HFFc6 (cell line): ENCODE data around the gene BIRC5. TPM values are rescaled to one million over a fixed set of nuclear protein-coding genes. Genes with fewer than 3 reads are reported as not detected.

Experiments used
- DNase-seq: peaks from one replicate; pipeline ENCODE4 v3.0.0-alpha.2; 2018
- H3K27ac Mint-ChIP-seq: 2 replicates; pipeline ENCODE4 v1.8.0; 2020; ENCODE audit warnings: mild to moderate bottlenecking, mixed read lengths
- H3K27me3 Mint-ChIP-seq: 2 replicates; pipeline ENCODE4 v1.8.0; 2021; ENCODE audit warnings: mild to moderate bottlenecking, moderate library complexity, mixed read lengths; ENCODE audit not compliant: insufficient read depth
- H3K36me3 Mint-ChIP-seq: 2 replicates; pipeline ENCODE4 v1.8.0; 2021; ENCODE audit warnings: low read depth, mixed read lengths
- H3K4me1 Mint-ChIP-seq: 2 replicates; pipeline ENCODE4 v1.8.0; 2020; ENCODE audit warnings: low read depth, mixed read lengths
- H3K4me3 Mint-ChIP-seq: 2 replicates; pipeline ENCODE4 v1.8.0; 2020; ENCODE audit warnings: mild to moderate bottlenecking, moderate library complexity, mixed read lengths
- H3K9me3 Mint-ChIP-seq: 2 replicates; pipeline ENCODE4 v1.8.0; 2020; ENCODE audit warnings: mild to moderate bottlenecking, mixed read lengths
- total RNA-seq, 6 experiments: library from RNA; stranded (reverse); fragmentation: NEBNext Ultra II Directional; extraction: Animal tissue kit (Norgen Biotek cat#: 25700); gene quantifications; 2 replicates in 1 of 6; 3 replicates in 5 of 6; pipeline ENCODE4 v1.2.3, GENCODE V29; 2021
- TF ChIP-seq, protein P1 (sequence below): fragments of 200-600 bp; sonication (generic); IDR thresholded peaks from 2 replicates; pipeline ENCODE4 v1.5.0; 2021; ENCODE audit warnings: antibody characterized with exemption, mild to moderate bottlenecking

The BIRC5 gene
- total RNA-seq, 6 experiments from 2014 or later, result 41.8 to 89.7 (median 83.3) TPM

GRCh38 chr17:78202666-78203065, 11.4 kb upstream of the BIRC5 start:
- peaks cover 5% of the 10 kb centered on the region for H3K4me1 Mint-ChIP-seq
- no peak overlapping the region for H3K27ac Mint-ChIP-seq
- H3K4me3 Mint-ChIP-seq, result no peak overlapping the region
- H3K9me3 Mint-ChIP-seq, result no peaks in the 10 kb centered on the region
- TF ChIP-seq, protein P1, sequence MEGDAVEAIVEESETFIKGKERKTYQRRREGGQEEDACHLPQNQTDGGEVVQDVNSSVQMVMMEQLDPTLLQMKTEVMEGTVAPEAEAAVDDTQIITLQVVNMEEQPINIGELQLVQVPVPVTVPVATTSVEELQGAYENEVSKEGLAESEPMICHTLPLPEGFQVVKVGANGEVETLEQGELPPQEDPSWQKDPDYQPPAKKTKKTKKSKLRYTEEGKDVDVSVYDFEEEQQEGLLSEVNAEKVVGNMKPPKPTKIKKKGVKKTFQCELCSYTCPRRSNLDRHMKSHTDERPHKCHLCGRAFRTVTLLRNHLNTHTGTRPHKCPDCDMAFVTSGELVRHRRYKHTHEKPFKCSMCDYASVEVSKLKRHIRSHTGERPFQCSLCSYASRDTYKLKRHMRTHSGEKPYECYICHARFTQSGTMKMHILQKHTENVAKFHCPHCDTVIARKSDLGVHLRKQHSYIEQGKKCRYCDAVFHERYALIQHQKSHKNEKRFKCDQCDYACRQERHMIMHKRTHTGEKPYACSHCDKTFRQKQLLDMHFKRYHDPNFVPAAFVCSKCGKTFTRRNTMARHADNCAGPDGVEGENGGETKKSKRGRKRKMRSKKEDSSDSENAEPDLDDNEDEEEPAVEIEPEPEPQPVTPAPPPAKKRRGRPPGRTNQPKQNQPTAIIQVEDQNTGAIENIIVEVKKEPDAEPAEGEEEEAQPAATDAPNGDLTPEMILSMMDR, result no peak
- H3K27me3 Mint-ChIP-seq, result 0 out of 2 replicates have a peak, but pooled peaks cover 2% of the 10 kb centered on the region
- no peak for DNase-seq
- H3K36me3 Mint-ChIP-seq, result peaks cover 5% of the 10 kb centered on the region

- peaks cover 5% of the 10 kb centered on the region for H3K36me3 Mint-ChIP-seq
- no peak overlapping the region for H3K4me3 Mint-ChIP-seq
- DNase-seq, result no peak
- no peak overlapping the region for H3K27ac Mint-ChIP-seq
- TF ChIP-seq, protein P1, result no peak
- H3K27me3 Mint-ChIP-seq, result peaks cover 2% of the 10 kb centered on the region; the same call in 1 of the 2 replicates
- no peaks in the 10 kb centered on the region for H3K9me3 Mint-ChIP-seq
- H3K4me1 Mint-ChIP-seq, result no peaks in the 10 kb centered on the region
These were observed 9.5 kb upstream of the BIRC5 start for GRCh38 chr17:78204387-78205123.

DNA sequence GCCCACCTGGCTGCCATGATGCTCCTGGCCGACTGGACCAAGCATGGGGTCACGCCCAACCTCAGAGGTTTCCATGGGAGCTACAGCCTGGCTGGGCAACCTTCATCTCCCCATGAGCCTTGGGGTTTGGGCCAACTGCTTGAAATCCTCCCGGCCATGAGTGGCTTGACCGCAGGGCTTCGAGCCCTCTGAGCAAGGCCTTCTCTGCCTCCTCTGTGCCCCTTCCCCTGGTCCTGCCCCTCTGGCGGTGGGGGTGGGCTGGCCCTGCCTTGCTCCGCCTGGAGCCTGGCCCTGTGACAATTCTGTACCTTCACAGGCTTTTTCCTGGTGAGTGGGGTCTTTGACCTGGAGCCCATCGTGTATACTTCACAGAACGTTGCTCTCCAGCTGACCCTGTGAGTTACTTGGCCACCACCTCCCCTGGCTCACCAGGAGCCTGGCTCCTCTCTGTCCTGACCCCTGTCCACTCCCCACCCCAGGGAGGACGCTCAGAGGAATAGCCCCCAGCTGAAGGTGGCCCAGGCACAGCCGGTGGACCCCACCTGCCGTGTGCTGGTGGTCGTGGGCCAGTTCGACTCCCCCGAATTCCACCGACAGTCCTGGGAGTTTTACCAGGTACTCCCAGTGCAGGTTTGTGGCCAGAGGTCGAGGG, 8.8 kb upstream of the BIRC5 start:
- no peak for DNase-seq
- H3K36me3 Mint-ChIP-seq, result peaks cover 5% of the 10 kb centered on the region
- no peaks in the 10 kb centered on the region for H3K4me1 Mint-ChIP-seq
- H3K27ac Mint-ChIP-seq, result no peak overlapping the region
- no peaks in the 10 kb centered on the region; the same call in 1 of the 2 replicates for H3K27me3 Mint-ChIP-seq
- no peak overlapping the region for H3K4me3 Mint-ChIP-seq
- TF ChIP-seq, protein P1, result no peak
- H3K9me3 Mint-ChIP-seq, result no peaks in the 10 kb centered on the region

DNA sequence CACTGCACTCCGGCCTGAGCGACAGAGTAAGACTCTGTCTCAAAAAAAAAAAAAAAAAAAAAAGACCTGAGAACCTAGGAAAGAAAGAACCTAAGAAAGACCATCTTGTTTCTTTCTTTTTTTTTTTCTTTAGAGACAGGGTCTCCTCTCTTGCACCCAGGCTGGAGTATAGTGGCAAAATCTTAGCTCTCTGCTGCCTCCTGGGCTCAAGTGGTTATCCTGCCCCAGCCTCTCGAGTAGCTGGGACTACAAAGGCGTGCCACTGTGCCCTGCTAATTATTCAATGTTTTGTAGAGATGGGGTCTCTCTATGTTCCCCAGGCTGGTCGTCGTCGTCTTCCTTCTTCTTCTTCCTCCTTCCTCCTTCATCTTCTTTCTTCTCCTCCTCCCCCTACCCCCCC, 7.8 kb upstream of the BIRC5 start:
- no peak for DNase-seq
- Mint-ChIP-seq H3K27ac (no peak overlapping the region), H3K9me3 (no peaks in the 10 kb centered on the region), H3K27me3 (peaks cover 2% of the 10 kb centered on the region), H3K36me3 (peaks cover 5% of the 10 kb centered on the region), H3K4me1 (no peaks in the 10 kb centered on the region), H3K4me3 (no peak overlapping the region)
- TF ChIP-seq, protein P1, result 0 out of 2 replicates have a peak, but pooled peaks have one; percentile 13

- H3K27me3 Mint-ChIP-seq, result peaks cover 4% of the 10 kb centered on the region
- DNase-seq, result no peak
- no peaks in the 10 kb centered on the region for H3K4me1 Mint-ChIP-seq
- no peaks in the 10 kb centered on the region for H3K9me3 Mint-ChIP-seq
- TF ChIP-seq, protein P1, result no peak
- peaks cover 5% of the 10 kb centered on the region for H3K36me3 Mint-ChIP-seq
- H3K4me3 Mint-ChIP-seq, result no peak overlapping the region
- H3K27ac Mint-ChIP-seq, result no peak overlapping the region
These were observed 5.6 kb upstream of the BIRC5 start for GRCh38 chr17:78208486-78208885.
